ENCODE data around the gene SELE. TPM values are rescaled to one million over a fixed set of nuclear protein-coding genes. Genes with fewer than 3 reads are reported as not detected.

The SELE gene
- polyA plus RNA-seq, 2 of the 4 experiments (the other 2 are of a cell fraction) = not detected

DNA sequence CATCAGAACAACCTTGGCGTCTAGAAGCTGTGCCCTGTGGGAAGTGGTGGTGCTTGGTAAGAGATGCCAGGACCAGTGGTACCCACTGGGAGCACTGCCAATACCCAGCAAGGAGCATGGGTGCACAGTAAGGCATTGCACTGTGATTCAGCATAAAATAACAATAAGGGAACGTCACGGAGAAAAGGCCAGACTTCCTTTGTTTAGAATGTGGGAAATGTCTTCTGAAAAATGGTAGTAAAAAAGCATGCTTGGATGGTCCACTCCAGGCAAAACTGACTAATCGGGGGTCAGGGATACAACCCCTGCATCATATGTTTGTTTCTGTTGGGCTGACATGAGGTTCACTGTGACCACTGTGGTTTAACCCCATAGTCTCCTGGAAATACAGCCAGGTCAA is 46.1 kb upstream of the SELE start:
- H3K4me1 ChIP-seq = peaks cover 21% of the 10 kb centered on the region
- POLR2A ChIA-PET = no interaction called here
- FAIRE-seq = no peak

DNA sequence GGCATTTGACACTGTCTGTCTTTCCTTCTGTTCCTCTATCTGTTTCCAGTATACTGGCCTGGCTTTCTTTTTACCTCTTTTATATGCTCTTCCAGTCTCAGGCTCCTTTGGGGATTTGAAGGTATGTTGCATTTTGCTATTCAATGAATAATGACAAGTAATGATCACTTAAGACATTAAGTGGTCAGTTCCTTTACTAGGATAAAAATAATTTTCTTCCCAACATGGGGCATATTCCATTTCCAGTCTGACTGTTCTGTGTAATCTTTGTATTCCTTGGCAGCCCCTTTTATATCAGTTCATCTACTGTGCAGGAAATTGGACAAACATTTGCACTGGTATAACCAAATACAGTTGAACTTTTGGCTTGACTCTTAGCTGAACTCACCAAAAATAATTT is 45.3 kb upstream of the SELE start:
- ChIA-PET POLR2A (no interaction called here), CTCF (interaction anchor here (1.6 kb wide), 1 partner anchor 30 kb away, joined by 3 read pairs; no protein-coding TSS in a partner anchor)
- DNase-seq (ENCODE audit: low read depth in 1 of 2, low spot score in 1 of 2) (peak in 1 of 2 experiments; percentile 36), FAIRE-seq (no peak), ATAC-seq (peak in 1 of 2 experiments; percentile 53; a peak in 3 of 6 replicates)
- TF ChIP-seq, protein P1, sequence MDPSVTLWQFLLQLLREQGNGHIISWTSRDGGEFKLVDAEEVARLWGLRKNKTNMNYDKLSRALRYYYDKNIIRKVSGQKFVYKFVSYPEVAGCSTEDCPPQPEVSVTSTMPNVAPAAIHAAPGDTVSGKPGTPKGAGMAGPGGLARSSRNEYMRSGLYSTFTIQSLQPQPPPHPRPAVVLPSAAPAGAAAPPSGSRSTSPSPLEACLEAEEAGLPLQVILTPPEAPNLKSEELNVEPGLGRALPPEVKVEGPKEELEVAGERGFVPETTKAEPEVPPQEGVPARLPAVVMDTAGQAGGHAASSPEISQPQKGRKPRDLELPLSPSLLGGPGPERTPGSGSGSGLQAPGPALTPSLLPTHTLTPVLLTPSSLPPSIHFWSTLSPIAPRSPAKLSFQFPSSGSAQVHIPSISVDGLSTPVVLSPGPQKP (IDR thresholded peaks at IDR 0.05; ENCODE audit: low read depth, low read length) = no peak
- no peak for TF ChIP-seq ZSCAN20 (CRISPR knock-in tag; IDR thresholded peaks at IDR 0.05)
- no peak for TF ChIP-seq ESRRA (IDR thresholded peaks at IDR 0.05; ENCODE audit: borderline replicate concordance, low read length)
- peak; percentile 33; the same call in 1 of the 2 replicates for TF ChIP-seq GATA3 (IDR thresholded peaks at IDR 0.05; ENCODE audit: borderline replicate concordance)
- TF ChIP-seq BHLHE40 (IDR thresholded peaks at IDR 0.05; ENCODE audit: low read depth, low read length) = no peak
- H3K27ac ChIP-seq = peak overlapping the region in 1 of 2 experiments; percentile 83; a peak in 4 of 6 replicates
- no peaks in the 10 kb centered on the region for H3K9me3 ChIP-seq
- H3K4me3 ChIP-seq = no peak overlapping the region
- peaks cover 21% of the 10 kb centered on the region for H3K4me1 ChIP-seq
- H3K4me2 ChIP-seq = peak overlapping the region; percentile 56; the same call in 1 of the 3 replicates

More for the DNA sequence above, 46.1 kb upstream of the SELE start:
- WGBS (ENCODE audit: missing lambda C conversion rate) = 8% methylated on average over 4 of the region's 4 CpGs
- no peak for TF ChIP-seq KDM5A (IDR thresholded peaks at IDR 0.05)
- peak; percentile 72 for TF ChIP-seq MAFK (IDR thresholded peaks at IDR 0.05; ENCODE audit: partially characterized antibody)
- TF ChIP-seq ZSCAN20 (CRISPR knock-in tag; IDR thresholded peaks at IDR 0.05) = no peak
- TF ChIP-seq JUN (IDR thresholded peaks at IDR 0.05) = 0 out of 5 replicates have a peak, but pooled peaks of 1 of the 2 experiments have one; percentile 24
- no peak for TF ChIP-seq RCOR1 (IDR thresholded peaks at IDR 0.05; ENCODE audit: low read depth, low read length)
- TF ChIP-seq HEYL (CRISPR knock-in tag; IDR thresholded peaks at IDR 0.05) = no peak
- no peak for TF ChIP-seq CBX8 (IDR thresholded peaks at IDR 0.05)
- TF ChIP-seq KDM1A (IDR thresholded peaks at IDR 0.05; ENCODE audit: low read depth) = no peak
- no peak for TF ChIP-seq PHF8 (IDR thresholded peaks at IDR 0.05; ENCODE audit: borderline replicate concordance, low read depth)
- TF ChIP-seq, protein P2, sequence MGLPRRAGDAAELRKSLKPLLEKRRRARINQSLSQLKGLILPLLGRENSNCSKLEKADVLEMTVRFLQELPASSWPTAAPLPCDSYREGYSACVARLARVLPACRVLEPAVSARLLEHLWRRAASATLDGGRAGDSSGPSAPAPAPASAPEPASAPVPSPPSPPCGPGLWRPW (IDR thresholded peaks at IDR 0.05) = no peak
- no peak for TF ChIP-seq FOXS1 (CRISPR knock-in tag; IDR thresholded peaks at IDR 0.05)
- TF ChIP-seq HDAC2 (IDR thresholded peaks at IDR 0.05) = no peak
- TF ChIP-seq SMC3 (IDR thresholded peaks at IDR 0.05) = no peak
- TF ChIP-seq GATA3 (IDR thresholded peaks at IDR 0.05; ENCODE audit: borderline replicate concordance) = peak; percentile 11; the same call in 1 of the 2 replicates
- no peak for TF ChIP-seq RARB (CRISPR knock-in tag; IDR thresholded peaks at IDR 0.05)
- TF ChIP-seq NR3C1 (IDR thresholded peaks at IDR 0.05) = no peak
- TF ChIP-seq EP300 (IDR thresholded peaks at IDR 0.05) = peak in 1 of 2 experiments; percentile 16; a peak in 1 of 5 replicates
- no peak for TF ChIP-seq JUNB (IDR thresholded peaks at IDR 0.05)
- TF ChIP-seq, protein P3, sequence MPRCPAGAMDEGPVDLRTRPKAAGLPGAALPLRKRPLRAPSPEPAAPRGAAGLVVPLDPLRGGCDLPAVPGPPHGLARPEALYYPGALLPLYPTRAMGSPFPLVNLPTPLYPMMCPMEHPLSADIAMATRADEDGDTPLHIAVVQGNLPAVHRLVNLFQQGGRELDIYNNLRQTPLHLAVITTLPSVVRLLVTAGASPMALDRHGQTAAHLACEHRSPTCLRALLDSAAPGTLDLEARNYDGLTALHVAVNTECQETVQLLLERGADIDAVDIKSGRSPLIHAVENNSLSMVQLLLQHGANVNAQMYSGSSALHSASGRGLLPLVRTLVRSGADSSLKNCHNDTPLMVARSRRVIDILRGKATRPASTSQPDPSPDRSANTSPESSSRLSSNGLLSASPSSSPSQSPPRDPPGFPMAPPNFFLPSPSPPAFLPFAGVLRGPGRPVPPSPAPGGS (IDR thresholded peaks at IDR 0.05) = no peak
- no peak for TF ChIP-seq CHD2 (IDR thresholded peaks at IDR 0.05; ENCODE audit: low read length, partially characterized antibody)
- TF ChIP-seq BHLHE40 (IDR thresholded peaks at IDR 0.05; ENCODE audit: low read depth, low read length) = no peak
- TF ChIP-seq TFCP2L1 (CRISPR knock-in tag; IDR thresholded peaks at IDR 0.05) = no peak
- TF ChIP-seq TP53 (CRISPR knock-in tag; IDR thresholded peaks at IDR 0.05) = no peak
- 0 out of 2 replicates have a peak, but pooled peaks have one; percentile 33 for TF ChIP-seq NFE2L2 (conservative IDR thresholded peaks at IDR 0.05; ENCODE audit: low read length)
- TF ChIP-seq RAD21 (conservative IDR thresholded peaks at IDR 0.05 in 1 of 2, IDR thresholded peaks at IDR 0.05 in 1 of 2) = no peak
- TF ChIP-seq, protein P4, sequence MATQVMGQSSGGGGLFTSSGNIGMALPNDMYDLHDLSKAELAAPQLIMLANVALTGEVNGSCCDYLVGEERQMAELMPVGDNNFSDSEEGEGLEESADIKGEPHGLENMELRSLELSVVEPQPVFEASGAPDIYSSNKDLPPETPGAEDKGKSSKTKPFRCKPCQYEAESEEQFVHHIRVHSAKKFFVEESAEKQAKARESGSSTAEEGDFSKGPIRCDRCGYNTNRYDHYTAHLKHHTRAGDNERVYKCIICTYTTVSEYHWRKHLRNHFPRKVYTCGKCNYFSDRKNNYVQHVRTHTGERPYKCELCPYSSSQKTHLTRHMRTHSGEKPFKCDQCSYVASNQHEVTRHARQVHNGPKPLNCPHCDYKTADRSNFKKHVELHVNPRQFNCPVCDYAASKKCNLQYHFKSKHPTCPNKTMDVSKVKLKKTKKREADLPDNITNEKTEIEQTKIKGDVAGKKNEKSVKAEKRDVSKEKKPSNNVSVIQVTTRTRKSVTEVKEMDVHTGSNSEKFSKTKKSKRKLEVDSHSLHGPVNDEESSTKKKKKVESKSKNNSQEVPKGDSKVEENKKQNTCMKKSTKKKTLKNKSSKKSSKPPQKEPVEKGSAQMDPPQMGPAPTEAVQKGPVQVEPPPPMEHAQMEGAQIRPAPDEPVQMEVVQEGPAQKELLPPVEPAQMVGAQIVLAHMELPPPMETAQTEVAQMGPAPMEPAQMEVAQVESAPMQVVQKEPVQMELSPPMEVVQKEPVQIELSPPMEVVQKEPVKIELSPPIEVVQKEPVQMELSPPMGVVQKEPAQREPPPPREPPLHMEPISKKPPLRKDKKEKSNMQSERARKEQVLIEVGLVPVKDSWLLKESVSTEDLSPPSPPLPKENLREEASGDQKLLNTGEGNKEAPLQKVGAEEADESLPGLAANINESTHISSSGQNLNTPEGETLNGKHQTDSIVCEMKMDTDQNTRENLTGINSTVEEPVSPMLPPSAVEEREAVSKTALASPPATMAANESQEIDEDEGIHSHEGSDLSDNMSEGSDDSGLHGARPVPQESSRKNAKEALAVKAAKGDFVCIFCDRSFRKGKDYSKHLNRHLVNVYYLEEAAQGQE (IDR thresholded peaks at IDR 0.05) = no peak
- no peak for TF ChIP-seq CHD4 (IDR thresholded peaks at IDR 0.05; ENCODE audit: borderline replicate concordance)
- no peak for TF ChIP-seq NPAS2 (CRISPR knock-in tag; IDR thresholded peaks at IDR 0.05; ENCODE audit: borderline replicate concordance)
- H3K4me3 ChIP-seq = no peak overlapping the region
- peak overlapping the region; percentile 56 for H3K4me2 ChIP-seq
- CTCF ChIA-PET = interaction anchor here (1.6 kb wide), 1 partner anchor 30 kb away, joined by 3 read pairs; no protein-coding TSS in a partner anchor
- H3K27ac ChIP-seq = peak overlapping the region; percentile 57 to 83
- peak; percentile 78 to 87; a peak in 5 of 6 replicates for ATAC-seq
- DNase-seq (ENCODE audit: low read depth in 1 of 2, low spot score in 1 of 2) = peak; percentile 7 to 74
- no peaks in the 10 kb centered on the region for H3K9me3 ChIP-seq

Measured in A549 (cell line).